Endothelial cell of umbilical vein (primary cell): Measurements from ENCODE around the gene NEMP2. TPM values are rescaled to one million over a fixed set of nuclear protein-coding genes. Genes with fewer than 3 reads are reported as not detected.

Source experiments
- BruUV-seq: library from RNA; stranded (reverse); fragments of 400-500 nt; replicated peaks from 2 replicates; lab custom pipeline; 2021; lab: Mats Ljungman, UMichigan
- CTCF ChIA-PET: fragments of 300-600, 350-600 bp; sonication (Branson Sonifier 250); formaldehyde crosslinking; loops from one replicate; lab custom pipeline; 2021; ENCODE audit warnings: antibody characterized with exemption, inconsistent platforms; lab: Charles Lee
- POLR2A ChIA-PET: fragments of 300-600, 350-600 bp; sonication (Branson Sonifier 250); formaldehyde crosslinking; loops from one replicate; lab custom pipeline; 2021; ENCODE audit warnings: antibody characterized with exemption, inconsistent platforms; lab: Charles Lee
- DNase-seq: peaks from one replicate; pipeline ENCODE4 v3.0.0-alpha.2; 2011; ENCODE audit warnings: low read depth, low spot score
- FAIRE-seq: peaks from 2 replicates; lab custom pipeline; 2011; peaks lifted over from hg19 to GRCh38; lab: Jason Lieb, UNC
- H2AFZ ChIP-seq: 2 replicates; pipeline ENCODE4 v1.6.0; 2012; ENCODE audit warnings: low read depth, low read length, control low read depth, inconsistent platforms
- H3K27ac ChIP-seq: 2 replicates; pipeline ENCODE4 v1.5.1; 2011; ENCODE audit warnings: low read depth, mild to moderate bottlenecking, control low read depth, low read length, moderate library complexity; ENCODE audit not compliant: insufficient read depth
- H3K27me3 ChIP-seq, 2 experiments: 2 replicates each; pipeline versions ENCODE4 v1.6.0 to v1.6.1; 2011; ENCODE audit warnings: low read length in 2 of 2, mixed read lengths in 1 of 2; ENCODE audit not compliant: control insufficient read depth in 2 of 2, insufficient read depth in 2 of 2
- H3K36me3 ChIP-seq, 2 experiments: 2 replicates in 1 of 2; 3 replicates in 1 of 2; pipeline ENCODE4 v1.5.1; 2011; ENCODE audit warnings: low read length in 2 of 2, mild to moderate bottlenecking in 1 of 2, moderate library complexity in 1 of 2; ENCODE audit not compliant: control insufficient read depth in 2 of 2, insufficient read depth in 2 of 2; ENCODE audit errors: extremely low read depth in 1 of 2
- H3K4me1 ChIP-seq: 3 replicates; pipeline ENCODE4 v1.5.1; 2011; ENCODE audit warnings: mild to moderate bottlenecking, low read length; ENCODE audit not compliant: control insufficient read depth, insufficient read depth; ENCODE audit errors: extremely low read depth
- H3K4me2 ChIP-seq: 2 replicates; pipeline ENCODE4 v1.6.1; 2011; ENCODE audit warnings: low read length, control low read depth, mixed read lengths; ENCODE audit not compliant: insufficient read depth
- H3K4me3 ChIP-seq, 3 experiments: fragments of 200-600 bp in 1 of 3; sonication (generic), shearing (Covaris generic) in 1 of 3; replicated peaks in 1 of 3; 2 replicates each; pipeline ENCODE4 v1.5.1; 2011 to 2016; ENCODE audit warnings: control low read depth in 3 of 3, low read length in 3 of 3, mild to moderate bottlenecking in 2 of 3, inconsistent platforms in 1 of 3, low read depth in 1 of 3, moderate library complexity in 1 of 3; ENCODE audit not compliant: insufficient read depth in 1 of 3
- H3K79me2 ChIP-seq: 2 replicates; pipeline ENCODE4 v1.6.0; 2012; ENCODE audit warnings: low read length, inconsistent platforms; ENCODE audit not compliant: control insufficient read depth, insufficient read depth
- H3K9ac ChIP-seq: replicated peaks from 2 replicates; pipeline ENCODE3; 2011; ENCODE audit warnings: low read length, control low read depth; ENCODE audit not compliant: insufficient read depth; ENCODE audit errors: extremely low read depth
- H3K9me1 ChIP-seq: replicated peaks from 3 replicates; pipeline ENCODE4 v1.6.0; 2011; ENCODE audit warnings: mild to moderate bottlenecking, low read length; ENCODE audit not compliant: control insufficient read depth, insufficient read depth; ENCODE audit errors: extremely low read depth
- H3K9me3 ChIP-seq: replicated peaks from 2 replicates; pipeline ENCODE4 v1.5.1; 2012; ENCODE audit warnings: low read length, inconsistent platforms; ENCODE audit not compliant: control insufficient read depth, insufficient read depth
- H4K20me1 ChIP-seq: replicated peaks from 2 replicates; pipeline ENCODE3; 2011; ENCODE audit warnings: mild to moderate bottlenecking, low read length; ENCODE audit not compliant: control insufficient read depth, insufficient read depth; ENCODE audit errors: extremely low read depth
- EZH2 ChIP-seq: IDR thresholded peaks from 2 replicates; pipeline ENCODE4 v1.6.1; 2012; ENCODE audit warnings: borderline replicate concordance, low read depth, mild to moderate bottlenecking, moderate library complexity, low read length, inconsistent platforms; ENCODE audit not compliant: severe bottlenecking
- FOS ChIP-seq: IDR thresholded peaks from 2 replicates; pipeline ENCODE4 v1.6.1; 2011; ENCODE audit warnings: mild to moderate bottlenecking, low read length, moderate library complexity, borderline replicate concordance; ENCODE audit not compliant: insufficient read depth
- GATA2 ChIP-seq: IDR thresholded peaks from 2 replicates; pipeline ENCODE4 v1.7.0; 2011; ENCODE audit warnings: low read depth, mild to moderate bottlenecking, moderate library complexity, mixed read lengths, low read length; ENCODE audit not compliant: insufficient read length, insufficient read depth
- JUN ChIP-seq: IDR thresholded peaks from 2 replicates; pipeline ENCODE4 v1.6.1; 2011; ENCODE audit warnings: borderline replicate concordance, low read depth; ENCODE audit not compliant: insufficient read length, insufficient read depth
- MYC ChIP-seq: IDR thresholded peaks from one replicate; pipeline ENCODE4 v1.6.1; 2011; ENCODE audit warnings: mild to moderate bottlenecking, low read depth, low read length
- POLR2A ChIP-seq: IDR thresholded peaks from 2 replicates; pipeline ENCODE4 v1.6.1; 2012; ENCODE audit warnings: low read depth, mild to moderate bottlenecking, control low read depth, low read length
- POLR2AphosphoS5 ChIP-seq: IDR thresholded peaks from 2 replicates; pipeline ENCODE4 v1.6.1; 2012; ENCODE audit warnings: low read depth, mild to moderate bottlenecking, control low read depth, low read length, moderate library complexity; ENCODE audit not compliant: insufficient read depth
- dilution Hi-C: fragments of 300-500 bp; cut with MboI; formaldehyde crosslinking; loops from one replicate; pipeline ENCODE4 v1.15.0; 2019; ENCODE audit warnings: low sequenced_read_pairs; ENCODE audit not compliant: extremely low pct_ligation_motif_present
- intact Hi-C: fragments of 100-400 bp; cut with micrococcal nuclease; formaldehyde crosslinking; loops from one replicate; pipeline ENCODE4 v1.10.0; 2022
- polyA plus RNA-seq, 4 experiments: library from polyadenylated mRNA; depleted of rRNA in 3 of 4; stranded (reverse) in 3 of 4; unstranded in 1 of 4; fragments of >200 nt; gene quantifications; 2 replicates each; pipeline versions ENCODE4 v1.2.1 to v1.2.3, GENCODE V29; 2011 to 2012; ENCODE audit warnings: missing spikeins in 1 of 4
- total RNA-seq: library from RNA; stranded (reverse); gene quantifications from 2 replicates; pipeline ENCODE4 v1.2.3, GENCODE V29; 2021
- TF ChIP-seq, protein P1 (sequence below), 2 donors: IDR thresholded peaks; 1 replicate in 1 of 2; 2 replicates in 1 of 2; pipeline ENCODE4 v1.5.1; 2011; ENCODE audit warnings: low read length in 2 of 2, mild to moderate bottlenecking in 2 of 2, moderate library complexity in 2 of 2, control low read depth in 1 of 2, inconsistent platforms in 1 of 2, low read depth in 1 of 2; ENCODE audit not compliant: insufficient read depth in 1 of 2; ENCODE audit errors: extremely low read depth in 1 of 2
- TF ChIP-seq, protein P2 (sequence below): IDR thresholded peaks from 2 replicates; pipeline ENCODE4 v1.6.1; 2011; ENCODE audit not compliant: insufficient read depth, insufficient read length

Gene NEMP2
- total and polyA plus RNA-seq, 2 donors (not counting 3 experiments of a cell fraction or from before 2014, with no cell fraction given), result 3.1 to 8.4 TPM

DNA sequence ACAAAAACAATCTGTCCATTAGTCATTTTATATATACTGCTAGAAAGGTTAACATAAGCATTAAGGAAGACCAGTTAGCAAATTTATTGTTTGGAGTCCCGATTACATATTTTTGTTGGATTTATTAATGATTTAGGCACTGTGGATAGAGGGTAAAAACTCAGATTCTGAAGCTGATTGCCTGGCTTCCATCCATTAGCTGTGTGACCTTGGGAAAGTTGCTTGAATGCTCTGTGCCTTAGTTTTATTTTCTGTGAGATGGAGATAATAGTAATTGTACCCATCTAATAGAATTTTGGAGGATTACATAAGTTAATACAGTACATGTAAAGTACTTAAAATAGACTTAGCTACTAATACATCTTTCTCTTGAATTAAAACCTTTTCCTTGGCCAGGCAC is 36.3 kb upstream of the NEMP2 start:
- POLR2A ChIA-PET, result no interaction called here
- Histone ChIP-seq H3K27ac (no peak overlapping the region), H3K9ac (no peak overlapping the region), H4K20me1 (no peaks in the 10 kb centered on the region), H3K36me3 (no peaks in the 10 kb centered on the region), H3K9me1 (no peaks in the 10 kb centered on the region), H3K4me3 (no peak overlapping the region), H2AFZ (no peak overlapping the region), H3K9me3 (peaks cover 3% of the 10 kb centered on the region), H3K79me2 (no peaks in the 10 kb centered on the region), H3K27me3 (peaks cover 0 to 2% of the 10 kb centered on the region in 2 experiments), H3K4me2 (no peak overlapping the region), H3K4me1 (no peaks in the 10 kb centered on the region)
- dilution Hi-C loops (no loop called here), intact Hi-C loops (no loop called here)
- TF ChIP-seq JUN, result no peak
- TF ChIP-seq, protein P1, sequence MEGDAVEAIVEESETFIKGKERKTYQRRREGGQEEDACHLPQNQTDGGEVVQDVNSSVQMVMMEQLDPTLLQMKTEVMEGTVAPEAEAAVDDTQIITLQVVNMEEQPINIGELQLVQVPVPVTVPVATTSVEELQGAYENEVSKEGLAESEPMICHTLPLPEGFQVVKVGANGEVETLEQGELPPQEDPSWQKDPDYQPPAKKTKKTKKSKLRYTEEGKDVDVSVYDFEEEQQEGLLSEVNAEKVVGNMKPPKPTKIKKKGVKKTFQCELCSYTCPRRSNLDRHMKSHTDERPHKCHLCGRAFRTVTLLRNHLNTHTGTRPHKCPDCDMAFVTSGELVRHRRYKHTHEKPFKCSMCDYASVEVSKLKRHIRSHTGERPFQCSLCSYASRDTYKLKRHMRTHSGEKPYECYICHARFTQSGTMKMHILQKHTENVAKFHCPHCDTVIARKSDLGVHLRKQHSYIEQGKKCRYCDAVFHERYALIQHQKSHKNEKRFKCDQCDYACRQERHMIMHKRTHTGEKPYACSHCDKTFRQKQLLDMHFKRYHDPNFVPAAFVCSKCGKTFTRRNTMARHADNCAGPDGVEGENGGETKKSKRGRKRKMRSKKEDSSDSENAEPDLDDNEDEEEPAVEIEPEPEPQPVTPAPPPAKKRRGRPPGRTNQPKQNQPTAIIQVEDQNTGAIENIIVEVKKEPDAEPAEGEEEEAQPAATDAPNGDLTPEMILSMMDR (IDR thresholded peaks at IDR 0.05; ENCODE audit: extremely low read depth in 1 of 2, insufficient read depth in 1 of 2, low read depth in 1 of 2, low read length in 2 of 2), result no peak
- TF ChIP-seq, protein P2, sequence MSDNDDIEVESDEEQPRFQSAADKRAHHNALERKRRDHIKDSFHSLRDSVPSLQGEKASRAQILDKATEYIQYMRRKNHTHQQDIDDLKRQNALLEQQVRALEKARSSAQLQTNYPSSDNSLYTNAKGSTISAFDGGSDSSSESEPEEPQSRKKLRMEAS, result no peak
- no peak for TF ChIP-seq MYC
- TF ChIP-seq EZH2, result no peak
- no peak for TF ChIP-seq FOS
- TF ChIP-seq GATA2, result no peak
- TF ChIP-seq POLR2AphosphoS5, result no peak
- TF ChIP-seq POLR2A, result no peak
- BruUV-seq, result no TSS peak
- FAIRE-seq (no peak), DNase-seq (no peak)
- CTCF ChIA-PET, result interaction anchor here (0.6 to 1.1 kb wide), 2 partner anchors 10 to 482 kb away, joined by 3 read pairs; no protein-coding TSS in a partner anchor
